GM19099 (cell line): ENCODE results near the gene BCL2.

Source experiments
- POLR2A ChIP-seq: IDR thresholded peaks from 3 replicates; pipeline ENCODE4 v1.6.1; 2011; ENCODE audit warnings: low read depth; ENCODE audit not compliant: insufficient read length; ENCODE audit errors: extremely low read depth

The BCL2 gene

GRCh38 chr18:63154350-63155152 is 165.0 kb downstream of the BCL2 start:
- TF ChIP-seq POLR2A: no peak

GRCh38 chr18:63152791-63153190 is 166.8 kb downstream of the BCL2 start:
- no peak for TF ChIP-seq POLR2A

- TF ChIP-seq POLR2A: no peak
These were observed 167.5 kb downstream of the BCL2 start for GRCh38 chr18:63152096-63152495.

- TF ChIP-seq POLR2A: no peak
These were observed 168.0 kb downstream of the BCL2 start for GRCh38 chr18:63151539-63151938.

GRCh38 chr18:63150942-63151421 is 168.6 kb downstream of the BCL2 start:
- TF ChIP-seq POLR2A: no peak

- no peak for TF ChIP-seq POLR2A
These were observed 169.2 kb downstream of the BCL2 start for GRCh38 chr18:63150326-63150725.

- TF ChIP-seq POLR2A: no peak
These were observed 170.3 kb downstream of the BCL2 start for GRCh38 chr18:63149302-63149587.

GRCh38 chr18:63148449-63149301 is 170.9 kb downstream of the BCL2 start:
- no peak for TF ChIP-seq POLR2A

- TF ChIP-seq POLR2A: no peak
These were observed 171.6 kb downstream of the BCL2 start for GRCh38 chr18:63147973-63148372.

- no peak for TF ChIP-seq POLR2A
These were observed 172.7 kb downstream of the BCL2 start for GRCh38 chr18:63146828-63147409.

GRCh38 chr18:63145851-63146555 is 173.6 kb downstream of the BCL2 start:
- TF ChIP-seq POLR2A: no peak

- no peak for TF ChIP-seq POLR2A
These were observed 174.3 kb downstream of the BCL2 start for GRCh38 chr18:63145166-63145850.

- no peak for TF ChIP-seq POLR2A
These were observed 174.8 kb downstream of the BCL2 start for GRCh38 chr18:63144748-63145147.

GRCh38 chr18:63143330-63143771 is 176.2 kb downstream of the BCL2 start:
- no peak for TF ChIP-seq POLR2A
